GM19324 (cell line): ENCODE data around the gene LMX1B.

Experiments
- ATAC-seq: cut with Tn5 transposase; IDR thresholded peaks from one replicate; pipeline ENCODE4 v1.9.1; 2021; ENCODE audit warnings: mild to moderate bottlenecking, moderate library complexity; ENCODE audit not compliant: unreplicated experiment, low FRiP score

LMX1B gene

GRCh38 chr9:126604059-126605055 is 9.4 kb upstream of the LMX1B start:
- no peak for ATAC-seq

GRCh38 chr9:126605792-126606482 is 7.8 kb upstream of the LMX1B start:
- no peak for ATAC-seq

GRCh38 chr9:126606483-126606870 is 7.3 kb upstream of the LMX1B start:
- ATAC-seq, result no peak

- no peak for ATAC-seq
Measured at GRCh38 chr9:126607086-126607485, 6.6 kb upstream of the LMX1B start.

GRCh38 chr9:126607731-126608130 is 6.0 kb upstream of the LMX1B start:
- ATAC-seq, result no peak

- ATAC-seq, result no peak
Measured at GRCh38 chr9:126608551-126608950, 5.2 kb upstream of the LMX1B start.

GRCh38 chr9:126609191-126609590 is 4.5 kb upstream of the LMX1B start:
- ATAC-seq, result no peak

GRCh38 chr9:126609711-126610388 is 3.9 kb upstream of the LMX1B start:
- ATAC-seq, result no peak

- no peak for ATAC-seq
Measured at GRCh38 chr9:126611193-126611591, 2.5 kb upstream of the LMX1B start.

- ATAC-seq, result no peak
Measured at GRCh38 chr9:126611592-126612325, 2.0 kb upstream of the LMX1B start.

- no peak for ATAC-seq
Measured at GRCh38 chr9:126612326-126612812, 1.4 kb upstream of the LMX1B start.

GRCh38 chr9:126612813-126613641 is 701 bp upstream of the LMX1B start:
- ATAC-seq, result no peak

GRCh38 chr9:126614088-126614454 is 343 bp downstream of the LMX1B start:
- ATAC-seq, result no peak

GRCh38 chr9:126614455-126615244 is 922 bp downstream of the LMX1B start:
- ATAC-seq, result no peak

- ATAC-seq, result no peak
Measured at GRCh38 chr9:126615245-126615790, 1.6 kb downstream of the LMX1B start.

- ATAC-seq, result no peak
Measured at GRCh38 chr9:126615791-126616447, 2.2 kb downstream of the LMX1B start.

GRCh38 chr9:126616521-126616976 is 2.8 kb downstream of the LMX1B start:
- no peak for ATAC-seq
